Endothelial cell of umbilical vein (primary cell): ENCODE data around the gene GALNT2. TPM values are rescaled to one million over a fixed set of nuclear protein-coding genes. Genes with fewer than 3 reads are reported as not detected.

Experiments used
- BruUV-seq: library from RNA; stranded (reverse); fragments of 400-500 nt; replicated peaks from 2 replicates; lab custom pipeline; 2021; lab: Mats Ljungman, UMichigan
- CTCF ChIA-PET: fragments of 300-600, 350-600 bp; sonication (Branson Sonifier 250); formaldehyde crosslinking; loops from one replicate; lab custom pipeline; 2021; ENCODE audit warnings: antibody characterized with exemption, inconsistent platforms; lab: Charles Lee
- POLR2A ChIA-PET: fragments of 300-600, 350-600 bp; sonication (Branson Sonifier 250); formaldehyde crosslinking; loops from one replicate; lab custom pipeline; 2021; ENCODE audit warnings: antibody characterized with exemption, inconsistent platforms; lab: Charles Lee
- DNase-seq: peaks from one replicate; pipeline ENCODE4 v3.0.0-alpha.2; 2011; ENCODE audit warnings: low read depth, low spot score
- FAIRE-seq: peaks from 2 replicates; lab custom pipeline; 2011; peaks lifted over from hg19 to GRCh38; lab: Jason Lieb, UNC
- H2AFZ ChIP-seq: 2 replicates; pipeline ENCODE4 v1.6.0; 2012; ENCODE audit warnings: low read depth, low read length, control low read depth, inconsistent platforms
- H3K27ac ChIP-seq: 2 replicates; pipeline ENCODE4 v1.5.1; 2011; ENCODE audit warnings: low read depth, mild to moderate bottlenecking, control low read depth, low read length, moderate library complexity; ENCODE audit not compliant: insufficient read depth
- H3K27me3 ChIP-seq, 2 experiments: 2 replicates each; pipeline versions ENCODE4 v1.6.0 to v1.6.1; 2011; ENCODE audit warnings: low read length in 2 of 2, mixed read lengths in 1 of 2; ENCODE audit not compliant: control insufficient read depth in 2 of 2, insufficient read depth in 2 of 2
- H3K36me3 ChIP-seq, 2 experiments: 2 replicates in 1 of 2; 3 replicates in 1 of 2; pipeline ENCODE4 v1.5.1; 2011; ENCODE audit warnings: low read length in 2 of 2, mild to moderate bottlenecking in 1 of 2, moderate library complexity in 1 of 2; ENCODE audit not compliant: control insufficient read depth in 2 of 2, insufficient read depth in 2 of 2; ENCODE audit errors: extremely low read depth in 1 of 2
- H3K4me1 ChIP-seq: 3 replicates; pipeline ENCODE4 v1.5.1; 2011; ENCODE audit warnings: mild to moderate bottlenecking, low read length; ENCODE audit not compliant: control insufficient read depth, insufficient read depth; ENCODE audit errors: extremely low read depth
- H3K4me2 ChIP-seq: 2 replicates; pipeline ENCODE4 v1.6.1; 2011; ENCODE audit warnings: low read length, control low read depth, mixed read lengths; ENCODE audit not compliant: insufficient read depth
- H3K4me3 ChIP-seq, 3 experiments: fragments of 200-600 bp in 1 of 3; sonication (generic), shearing (Covaris generic) in 1 of 3; replicated peaks in 1 of 3; 2 replicates each; pipeline ENCODE4 v1.5.1; 2011 to 2016; ENCODE audit warnings: control low read depth in 3 of 3, low read length in 3 of 3, mild to moderate bottlenecking in 2 of 3, inconsistent platforms in 1 of 3, low read depth in 1 of 3, moderate library complexity in 1 of 3; ENCODE audit not compliant: insufficient read depth in 1 of 3
- H3K79me2 ChIP-seq: 2 replicates; pipeline ENCODE4 v1.6.0; 2012; ENCODE audit warnings: low read length, inconsistent platforms; ENCODE audit not compliant: control insufficient read depth, insufficient read depth
- H3K9ac ChIP-seq: replicated peaks from 2 replicates; pipeline ENCODE3; 2011; ENCODE audit warnings: low read length, control low read depth; ENCODE audit not compliant: insufficient read depth; ENCODE audit errors: extremely low read depth
- H3K9me1 ChIP-seq: replicated peaks from 3 replicates; pipeline ENCODE4 v1.6.0; 2011; ENCODE audit warnings: mild to moderate bottlenecking, low read length; ENCODE audit not compliant: control insufficient read depth, insufficient read depth; ENCODE audit errors: extremely low read depth
- H3K9me3 ChIP-seq: replicated peaks from 2 replicates; pipeline ENCODE4 v1.5.1; 2012; ENCODE audit warnings: low read length, inconsistent platforms; ENCODE audit not compliant: control insufficient read depth, insufficient read depth
- H4K20me1 ChIP-seq: replicated peaks from 2 replicates; pipeline ENCODE3; 2011; ENCODE audit warnings: mild to moderate bottlenecking, low read length; ENCODE audit not compliant: control insufficient read depth, insufficient read depth; ENCODE audit errors: extremely low read depth
- CTCF ChIP-seq, 2 donors: IDR thresholded peaks; 1 replicate in 1 of 2; 2 replicates in 1 of 2; pipeline ENCODE4 v1.5.1; 2011; ENCODE audit warnings: low read length in 2 of 2, mild to moderate bottlenecking in 2 of 2, moderate library complexity in 2 of 2, control low read depth in 1 of 2, inconsistent platforms in 1 of 2, low read depth in 1 of 2; ENCODE audit not compliant: insufficient read depth in 1 of 2; ENCODE audit errors: extremely low read depth in 1 of 2
- EZH2 ChIP-seq: IDR thresholded peaks from 2 replicates; pipeline ENCODE4 v1.6.1; 2012; ENCODE audit warnings: borderline replicate concordance, low read depth, mild to moderate bottlenecking, moderate library complexity, low read length, inconsistent platforms; ENCODE audit not compliant: severe bottlenecking
- FOS ChIP-seq: IDR thresholded peaks from 2 replicates; pipeline ENCODE4 v1.6.1; 2011; ENCODE audit warnings: mild to moderate bottlenecking, low read length, moderate library complexity, borderline replicate concordance; ENCODE audit not compliant: insufficient read depth
- GATA2 ChIP-seq: IDR thresholded peaks from 2 replicates; pipeline ENCODE4 v1.7.0; 2011; ENCODE audit warnings: low read depth, mild to moderate bottlenecking, moderate library complexity, mixed read lengths, low read length; ENCODE audit not compliant: insufficient read length, insufficient read depth
- JUN ChIP-seq: IDR thresholded peaks from 2 replicates; pipeline ENCODE4 v1.6.1; 2011; ENCODE audit warnings: borderline replicate concordance, low read depth; ENCODE audit not compliant: insufficient read length, insufficient read depth
- MAX ChIP-seq: IDR thresholded peaks from 2 replicates; pipeline ENCODE4 v1.6.1; 2011; ENCODE audit not compliant: insufficient read depth, insufficient read length
- MYC ChIP-seq: IDR thresholded peaks from one replicate; pipeline ENCODE4 v1.6.1; 2011; ENCODE audit warnings: mild to moderate bottlenecking, low read depth, low read length
- POLR2A ChIP-seq: IDR thresholded peaks from 2 replicates; pipeline ENCODE4 v1.6.1; 2012; ENCODE audit warnings: low read depth, mild to moderate bottlenecking, control low read depth, low read length
- POLR2AphosphoS5 ChIP-seq: IDR thresholded peaks from 2 replicates; pipeline ENCODE4 v1.6.1; 2012; ENCODE audit warnings: low read depth, mild to moderate bottlenecking, control low read depth, low read length, moderate library complexity; ENCODE audit not compliant: insufficient read depth
- dilution Hi-C: fragments of 300-500 bp; cut with MboI; formaldehyde crosslinking; loops from one replicate; pipeline ENCODE4 v1.15.0; 2019; ENCODE audit warnings: low sequenced_read_pairs; ENCODE audit not compliant: extremely low pct_ligation_motif_present
- intact Hi-C: fragments of 100-400 bp; cut with micrococcal nuclease; formaldehyde crosslinking; loops from one replicate; pipeline ENCODE4 v1.10.0; 2022
- polyA plus RNA-seq, 4 experiments: library from polyadenylated mRNA; depleted of rRNA in 3 of 4; stranded (reverse) in 3 of 4; unstranded in 1 of 4; fragments of >200 nt; gene quantifications; 2 replicates each; pipeline versions ENCODE4 v1.2.1 to v1.2.3, GENCODE V29; 2011 to 2012; ENCODE audit warnings: missing spikeins in 1 of 4
- total RNA-seq: library from RNA; stranded (reverse); gene quantifications from 2 replicates; pipeline ENCODE4 v1.2.3, GENCODE V29; 2021

GALNT2 gene
- total and polyA plus RNA-seq, 2 donors (not counting 3 experiments of a cell fraction or from before 2014, with no cell fraction given) = 56.3 to 77.5 TPM

- H3K79me2 ChIP-seq = no peaks in the 10 kb centered on the region
- no peak overlapping the region for H3K4me2 ChIP-seq
- dilution Hi-C loops (no loop called here), intact Hi-C loops (no loop called here)
- no peaks in the 10 kb centered on the region for H3K9me1 ChIP-seq
- DNase-seq (no peak), FAIRE-seq (no peak)
- no TSS peak for BruUV-seq
- H3K27ac ChIP-seq = no peak overlapping the region
- no peak overlapping the region for H3K4me3 ChIP-seq
- H3K36me3 ChIP-seq = no peaks in the 10 kb centered on the region
- ChIA-PET POLR2A (no interaction called here), CTCF (no interaction called here)
- no peaks in the 10 kb centered on the region for H3K4me1 ChIP-seq
- no peak overlapping the region for H2AFZ ChIP-seq
- H4K20me1 ChIP-seq = no peaks in the 10 kb centered on the region
- no peak overlapping the region for H3K9ac ChIP-seq
- H3K27me3 ChIP-seq = no peaks in the 10 kb centered on the region
- H3K9me3 ChIP-seq = no peaks in the 10 kb centered on the region
- TF ChIP-seq EZH2 = no peak
- no peak for TF ChIP-seq POLR2AphosphoS5
- TF ChIP-seq MYC = no peak
- TF ChIP-seq POLR2A = no peak
- TF ChIP-seq FOS = no peak
- no peak for TF ChIP-seq CTCF (IDR thresholded peaks at IDR 0.05; ENCODE audit: extremely low read depth in 1 of 2, insufficient read depth in 1 of 2, low read depth in 1 of 2, low read length in 2 of 2)
- no peak for TF ChIP-seq GATA2
- no peak for TF ChIP-seq MAX
- TF ChIP-seq JUN = no peak
Observed at GRCh38 chr1:230321741-230322420, 254.8 kb downstream of the GALNT2 start.
